Fibroblast of mammary gland (primary cell): Measurements from ENCODE around the gene IZUMO2.

Source experiments
- DNase-seq: peaks from one replicate; pipeline ENCODE4 v3.0.0-alpha.2; 2010; ENCODE audit warnings: low read depth
- H3K4me3 ChIP-seq: 2 replicates; pipeline ENCODE4 v1.5.1; 2011; ENCODE audit warnings: low read depth, mild to moderate bottlenecking, low read length, moderate library complexity; ENCODE audit not compliant: control insufficient read depth
- TF ChIP-seq, protein P1 (sequence below): conservative IDR thresholded peaks from 2 replicates; pipeline ENCODE4 v1.5.1; 2011; ENCODE audit warnings: low read depth, low read length, inconsistent platforms; ENCODE audit not compliant: control insufficient read depth, insufficient read depth

The IZUMO2 gene

DNA sequence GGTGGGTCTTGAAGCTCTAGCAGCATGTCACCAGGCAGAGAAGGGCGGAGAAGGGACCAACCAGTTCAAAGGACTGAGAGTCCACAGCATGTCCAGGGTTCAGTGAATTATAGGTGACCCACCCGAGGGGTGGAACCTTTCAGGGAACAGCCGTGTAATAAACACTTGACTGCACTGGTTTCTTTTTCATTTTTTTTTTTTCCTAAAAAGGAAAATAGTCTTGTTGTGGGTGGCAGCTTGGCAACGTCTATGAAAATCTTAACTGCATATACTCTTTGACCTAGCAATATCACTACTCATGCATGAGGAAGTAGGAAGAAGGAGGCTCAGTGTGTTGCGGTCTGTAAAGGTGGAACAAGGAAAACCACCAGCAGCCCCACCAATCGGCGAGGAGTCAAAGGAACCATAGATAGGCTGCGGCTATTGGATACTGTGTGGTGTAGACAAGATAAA is 27.4 kb upstream of the IZUMO2 start:
- H3K4me3 ChIP-seq, result no peak overlapping the region
- DNase-seq, result no peak
- TF ChIP-seq, protein P1, sequence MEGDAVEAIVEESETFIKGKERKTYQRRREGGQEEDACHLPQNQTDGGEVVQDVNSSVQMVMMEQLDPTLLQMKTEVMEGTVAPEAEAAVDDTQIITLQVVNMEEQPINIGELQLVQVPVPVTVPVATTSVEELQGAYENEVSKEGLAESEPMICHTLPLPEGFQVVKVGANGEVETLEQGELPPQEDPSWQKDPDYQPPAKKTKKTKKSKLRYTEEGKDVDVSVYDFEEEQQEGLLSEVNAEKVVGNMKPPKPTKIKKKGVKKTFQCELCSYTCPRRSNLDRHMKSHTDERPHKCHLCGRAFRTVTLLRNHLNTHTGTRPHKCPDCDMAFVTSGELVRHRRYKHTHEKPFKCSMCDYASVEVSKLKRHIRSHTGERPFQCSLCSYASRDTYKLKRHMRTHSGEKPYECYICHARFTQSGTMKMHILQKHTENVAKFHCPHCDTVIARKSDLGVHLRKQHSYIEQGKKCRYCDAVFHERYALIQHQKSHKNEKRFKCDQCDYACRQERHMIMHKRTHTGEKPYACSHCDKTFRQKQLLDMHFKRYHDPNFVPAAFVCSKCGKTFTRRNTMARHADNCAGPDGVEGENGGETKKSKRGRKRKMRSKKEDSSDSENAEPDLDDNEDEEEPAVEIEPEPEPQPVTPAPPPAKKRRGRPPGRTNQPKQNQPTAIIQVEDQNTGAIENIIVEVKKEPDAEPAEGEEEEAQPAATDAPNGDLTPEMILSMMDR, result no peak

DNA sequence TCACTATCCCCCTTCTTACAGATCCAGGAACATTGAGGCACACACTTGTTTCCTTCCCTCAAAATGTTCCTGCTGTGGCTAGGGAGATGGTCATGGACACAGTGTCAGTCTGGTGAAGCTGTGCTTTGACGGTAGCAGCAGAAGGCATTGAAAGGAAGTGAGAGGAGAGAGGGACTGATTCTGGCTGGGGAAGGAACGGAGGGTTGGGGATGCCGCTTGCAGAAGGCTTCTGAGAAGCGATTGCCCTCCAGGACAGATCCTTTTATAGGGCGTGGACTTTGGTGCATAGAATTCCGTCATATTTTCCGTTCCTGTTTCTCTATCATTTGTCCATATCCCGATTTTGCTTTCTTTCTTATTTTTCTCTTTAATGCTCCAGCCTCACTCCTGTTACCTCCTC is 26.2 kb upstream of the IZUMO2 start:
- H3K4me3 ChIP-seq, result no peak overlapping the region
- DNase-seq, result no peak
- TF ChIP-seq, protein P1, result no peak

DNA sequence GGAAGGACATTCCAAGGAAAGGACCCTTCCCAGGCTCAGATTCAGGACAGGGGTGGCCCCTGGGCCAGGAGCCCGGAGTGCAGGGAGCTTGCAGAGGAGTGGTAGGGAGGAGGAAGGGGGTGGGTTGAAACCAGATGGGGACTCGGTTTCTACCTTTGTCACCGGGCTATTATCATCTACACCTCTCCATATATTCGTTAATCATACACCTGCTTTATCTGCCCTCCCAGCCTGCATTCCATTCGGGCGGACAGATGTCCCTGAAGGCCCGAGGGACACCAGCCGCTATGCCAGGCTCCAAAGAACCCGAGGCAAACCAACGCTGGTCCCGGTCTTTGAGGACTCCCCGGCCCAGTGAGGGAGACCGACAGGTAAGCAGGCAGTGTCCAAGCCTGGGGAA is 24.9 kb upstream of the IZUMO2 start:
- H3K4me3 ChIP-seq, result no peak overlapping the region
- TF ChIP-seq, protein P1, result no peak
- DNase-seq, result no peak

DNA sequence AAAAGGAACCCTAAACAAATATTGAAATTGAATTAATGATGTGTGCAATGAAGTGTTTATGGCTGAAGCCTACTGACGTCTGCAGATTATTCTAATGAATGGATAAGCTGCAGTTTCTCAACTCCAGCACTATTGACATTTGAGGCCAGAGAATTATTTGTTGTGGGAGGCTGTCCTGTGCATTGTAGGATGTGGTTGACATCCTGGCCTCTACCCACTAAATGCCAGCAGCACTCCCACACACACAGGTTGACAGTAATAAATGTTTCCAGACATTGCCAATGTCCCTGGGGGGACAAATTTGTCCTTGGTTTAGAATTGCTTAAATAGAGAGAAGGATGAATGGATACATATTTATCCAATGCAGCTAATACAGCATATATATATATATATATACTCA is 21.1 kb upstream of the IZUMO2 start:
- TF ChIP-seq, protein P1, result no peak
- H3K4me3 ChIP-seq, result no peak overlapping the region
- DNase-seq, result no peak

GRCh38 chr19:50181121-50181520 is 18.0 kb upstream of the IZUMO2 start:
- DNase-seq, result no peak
- TF ChIP-seq, protein P1, result no peak

DNA sequence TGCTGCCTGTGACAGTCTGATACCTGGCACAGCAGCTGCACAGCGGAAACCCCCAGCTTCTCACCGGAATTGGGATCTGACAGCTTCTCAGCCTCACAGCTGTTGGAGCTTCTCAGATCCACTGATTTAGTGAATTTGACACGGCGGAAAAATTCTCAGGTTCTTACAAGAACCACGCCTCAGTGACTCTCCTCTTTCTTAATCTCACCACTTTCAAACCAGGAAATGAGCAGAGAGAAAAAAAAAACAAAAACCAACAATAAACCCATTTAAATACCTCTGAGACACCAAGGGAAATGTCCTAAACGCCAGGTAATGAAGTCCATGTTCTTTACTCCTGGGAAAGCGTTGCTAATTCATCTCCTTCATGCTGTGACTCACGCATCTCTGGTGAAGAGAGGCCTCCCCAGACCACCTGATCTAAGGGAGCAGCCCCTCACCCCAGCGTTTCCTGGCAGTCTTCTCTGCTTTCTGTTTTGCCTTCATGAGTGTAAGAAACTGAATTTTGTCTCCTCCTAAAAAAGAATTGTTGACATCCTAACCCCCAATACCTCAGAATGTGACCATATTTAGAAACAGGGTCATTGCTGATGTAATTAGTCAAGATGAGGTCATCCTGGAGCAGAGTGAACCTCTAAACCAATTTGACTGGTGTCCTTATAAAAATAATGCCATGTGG is 15.9 kb upstream of the IZUMO2 start:
- peak; percentile 19 for DNase-seq
- H3K4me3 ChIP-seq, result no peak overlapping the region
- TF ChIP-seq, protein P1, result no peak

More at GRCh38 chr19:50181121-50181520, 18.0 kb upstream of the IZUMO2 start:
- no peak overlapping the region for H3K4me3 ChIP-seq
